ENCODE measurements around the gene KCNIP2. TPM values are rescaled to one million over a fixed set of nuclear protein-coding genes. Genes with fewer than 3 reads are reported as not detected.
A peak's percentile ranks its signal among the peaks of the same experiment; 100 is the strongest.

Gene KCNIP2
- total and polyA plus RNA-seq, 4 donors, result 0.18 to 2.0 (median 0.72) TPM

- Histone ChIP-seq H3K9ac (ENCODE audit: low read depth in 1 of 2, low read length in 2 of 2) (no peak overlapping the region), H3K27me3 (ENCODE audit: control insufficient read depth in 4 of 4, insufficient read depth in 4 of 4, low read length in 3 of 4) (peaks cover 0 to 10% (median under 1%) of the 10 kb centered on the region in 4 donors), H3K4me3 (ENCODE audit: low read depth in 1 of 3, low read length in 3 of 3) (peak overlapping the region in 2 of 3 donors; percentile 77 to 78), H3K27ac (ENCODE audit: low read depth in 1 of 2, low read length in 2 of 2) (no peak overlapping the region), H3K36me3 (ENCODE audit: control insufficient read depth in 4 of 4, insufficient read depth in 3 of 4, low read depth in 1 of 4, low read length in 3 of 4) (peaks cover 0 to 24% (median 17%) of the 10 kb centered on the region in 4 donors), H3K9me3 (ENCODE audit: control insufficient read depth in 4 of 4, low read length in 3 of 4) (no peaks in the 10 kb centered on the region), H3K4me1 (ENCODE audit: control insufficient read depth in 4 of 4, insufficient read depth in 4 of 4, low read length in 3 of 4) (peaks cover 12 to 43% (median 29%) of the 10 kb centered on the region in 4 donors)
- TF ChIP-seq, protein P1, sequence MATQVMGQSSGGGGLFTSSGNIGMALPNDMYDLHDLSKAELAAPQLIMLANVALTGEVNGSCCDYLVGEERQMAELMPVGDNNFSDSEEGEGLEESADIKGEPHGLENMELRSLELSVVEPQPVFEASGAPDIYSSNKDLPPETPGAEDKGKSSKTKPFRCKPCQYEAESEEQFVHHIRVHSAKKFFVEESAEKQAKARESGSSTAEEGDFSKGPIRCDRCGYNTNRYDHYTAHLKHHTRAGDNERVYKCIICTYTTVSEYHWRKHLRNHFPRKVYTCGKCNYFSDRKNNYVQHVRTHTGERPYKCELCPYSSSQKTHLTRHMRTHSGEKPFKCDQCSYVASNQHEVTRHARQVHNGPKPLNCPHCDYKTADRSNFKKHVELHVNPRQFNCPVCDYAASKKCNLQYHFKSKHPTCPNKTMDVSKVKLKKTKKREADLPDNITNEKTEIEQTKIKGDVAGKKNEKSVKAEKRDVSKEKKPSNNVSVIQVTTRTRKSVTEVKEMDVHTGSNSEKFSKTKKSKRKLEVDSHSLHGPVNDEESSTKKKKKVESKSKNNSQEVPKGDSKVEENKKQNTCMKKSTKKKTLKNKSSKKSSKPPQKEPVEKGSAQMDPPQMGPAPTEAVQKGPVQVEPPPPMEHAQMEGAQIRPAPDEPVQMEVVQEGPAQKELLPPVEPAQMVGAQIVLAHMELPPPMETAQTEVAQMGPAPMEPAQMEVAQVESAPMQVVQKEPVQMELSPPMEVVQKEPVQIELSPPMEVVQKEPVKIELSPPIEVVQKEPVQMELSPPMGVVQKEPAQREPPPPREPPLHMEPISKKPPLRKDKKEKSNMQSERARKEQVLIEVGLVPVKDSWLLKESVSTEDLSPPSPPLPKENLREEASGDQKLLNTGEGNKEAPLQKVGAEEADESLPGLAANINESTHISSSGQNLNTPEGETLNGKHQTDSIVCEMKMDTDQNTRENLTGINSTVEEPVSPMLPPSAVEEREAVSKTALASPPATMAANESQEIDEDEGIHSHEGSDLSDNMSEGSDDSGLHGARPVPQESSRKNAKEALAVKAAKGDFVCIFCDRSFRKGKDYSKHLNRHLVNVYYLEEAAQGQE (IDR thresholded peaks at IDR 0.05), result no peak
- TF ChIP-seq FOXA1 (IDR thresholded peaks at IDR 0.05) (no peak), RAD21 (IDR thresholded peaks at IDR 0.05) (no peak), NR2F2 (IDR thresholded peaks at IDR 0.05) (no peak), RXRA (IDR thresholded peaks at IDR 0.05) (no peak), FOXA2 (IDR thresholded peaks at IDR 0.05) (no peak), GABPA (IDR thresholded peaks at IDR 0.05 in 1 of 2, conservative IDR thresholded peaks at IDR 0.05 in 1 of 2) (no peak), ATF3 (IDR thresholded peaks at IDR 0.05) (no peak), EGR1 (IDR thresholded peaks at IDR 0.05; ENCODE audit: low read depth in 2 of 2) (no peak), YY1 (IDR thresholded peaks at IDR 0.05) (no peak)
- no peak for DNase-seq (ENCODE audit: low spot score)
- whole genome bisulfite sequencing, result 68% methylated on average over 17 of the region's 17 CpGs
These were observed 61.4 kb downstream of the KCNIP2 start for GRCh38 chr10:101781984-101782810.

GRCh38 chr10:101781655-101781983 is 62.0 kb downstream of the KCNIP2 start:
- TF ChIP-seq HNF4G (IDR thresholded peaks at IDR 0.05) (no peak), RAD21 (IDR thresholded peaks at IDR 0.05) (no peak), GABPA (IDR thresholded peaks at IDR 0.05 in 1 of 2, conservative IDR thresholded peaks at IDR 0.05 in 1 of 2) (no peak), YY1 (IDR thresholded peaks at IDR 0.05) (no peak), JUND (IDR thresholded peaks at IDR 0.05) (no peak), RXRA (IDR thresholded peaks at IDR 0.05) (no peak), NR2F2 (IDR thresholded peaks at IDR 0.05) (no peak), FOXA1 (IDR thresholded peaks at IDR 0.05) (no peak)
- TF ChIP-seq, protein P1 (IDR thresholded peaks at IDR 0.05), result no peak
- TF ChIP-seq, protein P2, sequence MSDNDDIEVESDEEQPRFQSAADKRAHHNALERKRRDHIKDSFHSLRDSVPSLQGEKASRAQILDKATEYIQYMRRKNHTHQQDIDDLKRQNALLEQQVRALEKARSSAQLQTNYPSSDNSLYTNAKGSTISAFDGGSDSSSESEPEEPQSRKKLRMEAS (IDR thresholded peaks at IDR 0.05), result no peak
- Histone ChIP-seq H3K9ac (ENCODE audit: low read depth in 1 of 2, low read length in 2 of 2) (no peak overlapping the region), H3K4me1 (ENCODE audit: control insufficient read depth in 4 of 4, insufficient read depth in 4 of 4, low read length in 3 of 4) (peaks cover 12 to 43% (median 29%) of the 10 kb centered on the region in 4 donors), H3K27me3 (ENCODE audit: control insufficient read depth in 4 of 4, insufficient read depth in 4 of 4, low read length in 3 of 4) (peaks cover 0 to 10% (median 1%) of the 10 kb centered on the region in 4 donors), H3K9me3 (ENCODE audit: control insufficient read depth in 4 of 4, low read length in 3 of 4) (no peaks in the 10 kb centered on the region), H3K4me3 (ENCODE audit: low read depth in 1 of 3, low read length in 3 of 3) (no peak overlapping the region), H3K36me3 (ENCODE audit: control insufficient read depth in 4 of 4, insufficient read depth in 3 of 4, low read depth in 1 of 4, low read length in 3 of 4) (peaks cover 0 to 20% (median 14%) of the 10 kb centered on the region in 4 donors), H3K27ac (ENCODE audit: low read depth in 1 of 2, low read length in 2 of 2) (no peak overlapping the region)
- DNase-seq (ENCODE audit: low spot score), result no peak
- 88% methylated on average over 7 of the region's 7 CpGs for WGBS

All from liver (tissue), 9 donors.